GM23248 (cell line): ENCODE results near the gene DDX23.

Source experiments
- EZH2 ChIP-seq: fragments of 200-600 bp; sonication (generic); IDR thresholded peaks from 2 replicates; pipeline ENCODE4 v1.6.1; 2018; ENCODE audit warnings: antibody characterized with exemption, mild to moderate bottlenecking; ENCODE audit not compliant: insufficient read depth, poor library complexity, severe bottlenecking
- EZH2phosphoT487 ChIP-seq: fragments of 200-600 bp; sonication (generic); IDR thresholded peaks from 2 replicates; pipeline ENCODE4 v1.6.1; 2018; ENCODE audit warnings: antibody characterized with exemption, moderate library complexity, mild to moderate bottlenecking, low read depth; ENCODE audit not compliant: insufficient read depth

DNA sequence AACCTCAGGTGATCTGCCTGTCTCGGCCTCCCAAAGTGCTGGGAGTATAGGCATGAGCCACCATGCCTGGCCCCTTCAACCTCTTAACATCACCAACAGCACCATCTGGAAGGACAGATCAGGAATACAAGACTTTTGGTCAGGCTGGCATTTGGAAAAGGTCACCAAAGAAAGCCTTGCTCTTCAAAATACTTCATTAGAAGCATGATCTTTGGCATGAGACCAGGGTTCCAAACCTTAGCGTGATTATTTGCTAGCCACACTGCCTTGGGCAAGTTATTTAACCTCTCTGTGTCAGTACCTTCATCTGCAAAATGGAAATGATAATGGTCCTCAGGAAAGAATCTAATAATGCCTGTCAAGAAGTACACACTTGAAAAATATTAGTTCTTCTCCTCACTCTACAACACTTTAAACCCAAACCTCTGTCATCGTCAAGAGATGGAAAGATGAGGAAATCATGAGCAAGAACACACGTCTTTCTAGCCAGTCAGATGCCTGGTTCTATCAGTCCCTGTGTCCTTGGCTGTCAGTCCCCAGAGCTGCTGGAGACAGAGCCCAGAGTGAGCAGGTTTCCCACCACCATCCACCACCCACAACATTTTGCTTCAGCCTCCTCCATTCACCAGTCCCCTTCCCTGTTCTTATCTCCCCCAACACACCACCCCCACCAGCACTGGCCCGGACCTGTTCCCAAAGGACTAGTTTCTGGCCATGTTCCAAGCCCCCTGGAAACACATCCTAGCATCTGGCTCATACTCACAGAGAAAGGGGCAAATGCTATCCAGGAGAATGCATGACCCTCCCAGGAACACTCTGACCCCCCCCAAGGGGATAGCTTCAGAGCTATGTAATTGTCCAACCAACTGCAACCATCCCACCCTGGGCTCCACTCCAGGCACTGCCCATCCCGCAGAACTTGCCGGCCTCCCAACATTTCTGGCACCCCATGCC lies 65.1 kb downstream of the DDX23 start:
- TF ChIP-seq EZH2 (no peak), EZH2phosphoT487 (no peak)
